GM19438 (cell line): ENCODE data around the gene GSPT1.
"Not testable (repeated sequence)": the region's sequence is repeated elsewhere in the genome, so short reads cannot be mapped to it uniquely, and the experiment has no call there.

Source experiments
- ATAC-seq: cut with Tn5 transposase; IDR thresholded peaks from one replicate; pipeline ENCODE4 v1.9.1; 2021; ENCODE audit warnings: low read depth; ENCODE audit not compliant: unreplicated experiment

The GSPT1 gene

GRCh38 chr16:11823645-11824044 is 92.1 kb downstream of the GSPT1 start:
- not testable (repeated sequence) for ATAC-seq

- no peak for ATAC-seq
These were observed 96.0 kb downstream of the GSPT1 start for GRCh38 chr16:11819798-11820197.

GRCh38 chr16:11818970-11819369 is 96.8 kb downstream of the GSPT1 start:
- not testable (repeated sequence) for ATAC-seq
